GM18873 (cell line): ENCODE measurements around the gene SPAG4.

Experiments
- ATAC-seq: cut with Tn5 transposase; IDR thresholded peaks from one replicate; pipeline ENCODE4 v1.9.1; 2021; ENCODE audit warnings: mild to moderate bottlenecking, moderate library complexity, moderate number of reproducible peaks; ENCODE audit not compliant: unreplicated experiment, low FRiP score

SPAG4 gene

GRCh38 chr20:35598899-35599775 is 16.5 kb upstream of the SPAG4 start:
- ATAC-seq: no peak

- ATAC-seq: no peak
These were observed 15.9 kb upstream of the SPAG4 start for GRCh38 chr20:35599776-35600120.

GRCh38 chr20:35600176-35600992 is 15.2 kb upstream of the SPAG4 start:
- ATAC-seq: no peak

GRCh38 chr20:35600993-35601973 is 14.3 kb upstream of the SPAG4 start:
- ATAC-seq: no peak

GRCh38 chr20:35601990-35602389 is 13.6 kb upstream of the SPAG4 start:
- no peak for ATAC-seq

- no peak for ATAC-seq
These were observed 12.7 kb upstream of the SPAG4 start for GRCh38 chr20:35602851-35603495.

- ATAC-seq: no peak
These were observed 11.8 kb upstream of the SPAG4 start for GRCh38 chr20:35603695-35604448.

GRCh38 chr20:35604449-35604747 is 11.2 kb upstream of the SPAG4 start:
- ATAC-seq: no peak

GRCh38 chr20:35606127-35606526 is 9.5 kb upstream of the SPAG4 start:
- no peak for ATAC-seq

- ATAC-seq: no peak
These were observed 8.5 kb upstream of the SPAG4 start for GRCh38 chr20:35607003-35607735.

GRCh38 chr20:35610833-35611427 is 4.7 kb upstream of the SPAG4 start:
- no peak for ATAC-seq

GRCh38 chr20:35611482-35611881 is 4.1 kb upstream of the SPAG4 start:
- ATAC-seq: no peak

- no peak for ATAC-seq
These were observed 1.1 kb downstream of the SPAG4 start for GRCh38 chr20:35616465-35617396.

- no peak for ATAC-seq
These were observed 2.0 kb downstream of the SPAG4 start for GRCh38 chr20:35617397-35618262.

GRCh38 chr20:35618263-35619131 is 2.9 kb downstream of the SPAG4 start:
- no peak for ATAC-seq
